A549 (cell line): ENCODE data around the gene ARHGAP30. TPM values are rescaled to one million over a fixed set of nuclear protein-coding genes. Genes with fewer than 3 reads are reported as not detected.

Source experiments
- ATOH8 ChIP-seq: fragments of 250-450 bp; sonication (Bioruptor Pico); IDR thresholded peaks from 2 replicates; pipeline ENCODE4 v1.5.0; 2020; ENCODE audit warnings: low read depth, mild to moderate bottlenecking, moderate library complexity
- BCL3 ChIP-seq: fragments of >200 bp; sonication (Bioruptor Twin); formaldehyde crosslinking; IDR thresholded peaks from 3 replicates; pipeline ENCODE4 v1.6.1; 2016
- BHLHE40 ChIP-seq: IDR thresholded peaks from 2 replicates; pipeline ENCODE4 v1.6.1; 2012; ENCODE audit warnings: low read depth, low read length, inconsistent platforms
- CBX8 ChIP-seq: fragments of 200-600 bp; sonication (generic); IDR thresholded peaks from 2 replicates; pipeline ENCODE4 v1.6.1; 2016
- CEBPB ChIP-seq, 2 experiments: fragments of >200 bp in 1 of 2; sonication (Bioruptor Twin) in 1 of 2; formaldehyde crosslinking in 1 of 2; IDR thresholded peaks; 2 replicates each; pipeline ENCODE4 v1.6.1; 2012 to 2016
- CHD4 ChIP-seq: fragments of 200-600 bp; sonication (generic); IDR thresholded peaks from 2 replicates; pipeline ENCODE4 v1.6.1; 2016; ENCODE audit warnings: antibody characterized with exemption, mild to moderate bottlenecking, borderline replicate concordance
- CTCF ChIP-seq: fragments of >200 bp; sonication (Bioruptor Twin); formaldehyde crosslinking; IDR thresholded peaks from 3 replicates; pipeline ENCODE4 v1.5.1; 2016
- EHF ChIP-seq: fragments of 250-450 bp; sonication (Bioruptor Pico); IDR thresholded peaks from 2 replicates; pipeline ENCODE4 v1.5.0; 2020; ENCODE audit warnings: mild to moderate bottlenecking
- EHMT2 ChIP-seq: fragments of 200-600 bp; sonication (generic); IDR thresholded peaks from 2 replicates; pipeline ENCODE4 v1.6.1; 2016; ENCODE audit warnings: antibody characterized with exemption, low read depth, mild to moderate bottlenecking, moderate library complexity
- FOSB ChIP-seq: fragments of 250-450 bp; sonication (Bioruptor Pico); IDR thresholded peaks from 2 replicates; pipeline ENCODE4 v1.5.0; 2020; ENCODE audit warnings: mild to moderate bottlenecking, moderate library complexity
- FOSL2 ChIP-seq, 2 experiments: fragments of 450-650 bp in 1 of 2; fragments of >200 bp in 1 of 2; sonication (Bioruptor Twin) in 1 of 2; formaldehyde crosslinking; IDR thresholded peaks; 2 replicates each; pipeline versions ENCODE4 v1.5.0 to v1.6.1; 2016 to 2020; ENCODE audit warnings: mild to moderate bottlenecking in 1 of 2, moderate library complexity in 1 of 2
- FOXS1 ChIP-seq: fragments of 250-450 bp; sonication (Bioruptor Pico); IDR thresholded peaks from 2 replicates; pipeline ENCODE4 v1.5.0; 2020; ENCODE audit warnings: mild to moderate bottlenecking, moderate library complexity
- GATA3 ChIP-seq: IDR thresholded peaks from 2 replicates; pipeline ENCODE4 v1.6.1; 2012; ENCODE audit warnings: borderline replicate concordance
- HOXA7 ChIP-seq: fragments of 250-450 bp; sonication (Bioruptor Pico); IDR thresholded peaks from 2 replicates; pipeline ENCODE4 v1.5.0; 2020; ENCODE audit warnings: mild to moderate bottlenecking, moderate library complexity
- HOXB5 ChIP-seq: fragments of 250-450 bp; sonication (Bioruptor Pico); IDR thresholded peaks from 2 replicates; pipeline ENCODE4 v1.5.0; 2020; ENCODE audit warnings: mild to moderate bottlenecking, moderate library complexity
- KDM5A ChIP-seq: fragments of 200-600 bp; sonication (generic); IDR thresholded peaks from 2 replicates; pipeline ENCODE4 v1.6.1; 2016; ENCODE audit warnings: antibody characterized with exemption, mild to moderate bottlenecking
- MAFK ChIP-seq: fragments of 450-650 bp; IDR thresholded peaks from 2 replicates; pipeline ENCODE4 v1.6.1; 2014; ENCODE audit not compliant: partially characterized antibody
- MAX ChIP-seq: IDR thresholded peaks from 2 replicates; pipeline ENCODE4 v1.6.1; 2012
- MAZ ChIP-seq: fragments of 150-350 bp; IDR thresholded peaks from 2 replicates; pipeline ENCODE4 v1.6.1; 2014; ENCODE audit warnings: antibody characterized with exemption, low read depth, low read length, borderline replicate concordance
- MYC ChIP-seq: IDR thresholded peaks from 2 replicates; pipeline ENCODE4 v1.6.1; 2012; ENCODE audit warnings: mild to moderate bottlenecking, inconsistent platforms, low read length, improper control_type of control experiment, borderline replicate concordance
- NFE2L2 ChIP-seq: fragments of 150-350 bp; conservative IDR thresholded peaks from 2 replicates; pipeline ENCODE4 v1.6.1; 2014; ENCODE audit warnings: low read length
- PBX3 ChIP-seq: IDR thresholded peaks from 2 replicates; pipeline ENCODE4 v1.6.1; 2012
- PHF8 ChIP-seq: fragments of 200-600 bp; sonication (generic); IDR thresholded peaks from 2 replicates; pipeline ENCODE4 v1.6.1; 2016; ENCODE audit warnings: low read depth, mild to moderate bottlenecking, antibody characterized with exemption, moderate library complexity, borderline replicate concordance
- POLR2A ChIP-seq: IDR thresholded peaks from 2 replicates; pipeline ENCODE4 v1.6.1; 2012; ENCODE audit warnings: mild to moderate bottlenecking, low read length
- POLR2AphosphoS2 ChIP-seq: conservative IDR thresholded peaks from 2 replicates; pipeline ENCODE4 v1.6.1; 2012; ENCODE audit warnings: low read length, improper control_type of control experiment, inconsistent platforms
- RAD21 ChIP-seq, 2 experiments: fragments of >200 bp in 1 of 2; sonication (Bioruptor Twin) in 1 of 2; formaldehyde crosslinking in 1 of 2; IDR thresholded peaks in 1 of 2; conservative IDR thresholded peaks in 1 of 2; 2 replicates in 1 of 2; 3 replicates in 1 of 2; pipeline ENCODE4 v1.6.1; 2012 to 2018; ENCODE audit warnings: inconsistent platforms in 1 of 2
- RARB ChIP-seq: fragments of 250-450 bp; sonication (Bioruptor Pico); IDR thresholded peaks from 2 replicates; pipeline ENCODE4 v1.8.0; 2021; ENCODE audit warnings: mild to moderate bottlenecking, moderate library complexity
- RCOR1 ChIP-seq: fragments of 150-350 bp; IDR thresholded peaks from 2 replicates; pipeline ENCODE4 v1.6.1; 2014; ENCODE audit warnings: antibody characterized with exemption, low read length, low read depth
- RFX5 ChIP-seq: fragments of 450-650 bp; IDR thresholded peaks from 2 replicates; pipeline ENCODE4 v1.7.1; 2014; ENCODE audit warnings: antibody characterized with exemption, mild to moderate bottlenecking, moderate library complexity
- SMC3 ChIP-seq: fragments of >200 bp; sonication (Bioruptor Twin); formaldehyde crosslinking; IDR thresholded peaks from 3 replicates; pipeline ENCODE4 v1.6.1; 2018; ENCODE audit warnings: inconsistent platforms
- SREBF2 ChIP-seq: fragments of 450-650 bp; IDR thresholded peaks from 2 replicates; pipeline ENCODE4 v1.6.1; 2014; ENCODE audit warnings: mild to moderate bottlenecking, moderate library complexity
- TFCP2L1 ChIP-seq: fragments of 250-450 bp; sonication (Bioruptor Pico); IDR thresholded peaks from 2 replicates; pipeline ENCODE4 v1.5.0; 2021; ENCODE audit warnings: mild to moderate bottlenecking
- TP53 ChIP-seq: fragments of 250-450 bp; sonication (Bioruptor Pico); IDR thresholded peaks from 2 replicates; pipeline ENCODE4 v1.5.0; 2021; ENCODE audit warnings: mild to moderate bottlenecking, moderate library complexity
- ZNF302 ChIP-seq: fragments of 250-450 bp; sonication (Bioruptor Pico); IDR thresholded peaks from 2 replicates; pipeline ENCODE4 v1.9.0; 2021; ENCODE audit warnings: inconsistent platforms, mild to moderate bottlenecking, moderate library complexity
- ZSCAN20 ChIP-seq: fragments of 250-450 bp; sonication (Bioruptor Pico); IDR thresholded peaks from 2 replicates; pipeline ENCODE4 v1.8.0; 2022; ENCODE audit warnings: mild to moderate bottlenecking, moderate library complexity
- polyA plus RNA-seq, 4 experiments: library from polyadenylated mRNA; depleted of rRNA in 3 of 4; stranded (reverse); fragments of >200 nt; fragmentation: RNase III in 1 of 4; extraction: RNeasy Plus Mini Kit Qiagen cat#74134 plus additional on column Dnase treatment in 1 of 4; gene quantifications; 2 replicates in 3 of 4; 3 replicates in 1 of 4; pipeline ENCODE4 v1.2.3, GENCODE V29; 2011 to 2017

The ARHGAP30 gene
- polyA plus RNA-seq, 2 of the 4 experiments (the other 2 are of a cell fraction), result 0.06 to 0.13 TPM

GRCh38 chr1:161115132-161115711 lies 45.5 kb upstream of the ARHGAP30 start (continued):
- TF ChIP-seq MAZ (no peak), POLR2AphosphoS2 (no peak), TFCP2L1 (CRISPR knock-in tag) (no peak), FOXS1 (CRISPR knock-in tag) (no peak), HOXA7 (no peak), CBX8 (no peak), ZNF302 (CRISPR knock-in tag) (no peak), CTCF (no peak), KDM5A (no peak), RARB (CRISPR knock-in tag) (0 out of 2 replicates have a peak, but pooled peaks have one; percentile 44), EHMT2 (no peak), MAX (peak; percentile 55; the same call in 1 of the 2 replicates), MAFK (no peak), FOSB (CRISPR knock-in tag) (no peak), PBX3 (no peak), RAD21 (conservative IDR thresholded peaks at IDR 0.05 in 1 of 2, IDR thresholded peaks at IDR 0.05 in 1 of 2) (no peak), CHD4 (no peak), HOXB5 (CRISPR knock-in tag) (no peak), PHF8 (no peak), GATA3 (no peak), EHF (no peak), BCL3 (no peak; the same call in 2 of the 3 replicates), MYC (no peak), SREBF2 (peak; percentile 30; the same call in 1 of the 2 replicates), RCOR1 (no peak), TP53 (CRISPR knock-in tag) (no peak), SMC3 (no peak), CEBPB (IDR thresholded peaks at IDR 0.05) (peak; percentile 51 to 63; a peak in 2 of 4 replicates), RFX5 (no peak), ATOH8 (CRISPR knock-in tag) (no peak), NFE2L2 (no peak), FOSL2 (IDR thresholded peaks at IDR 0.05) (peak; percentile 81), FOSL2 (CRISPR knock-in tag; IDR thresholded peaks at IDR 0.05) (peak; percentile 84), BHLHE40 (no peak), ZSCAN20 (CRISPR knock-in tag) (no peak), POLR2A (no peak)
- TF ChIP-seq, all 56 proteins: peak for 8
